NCI-H146 (cell line): ENCODE measurements around the gene TPRN.
A peak's percentile ranks its signal among the peaks of the same experiment; 100 is the strongest.
"Not testable (repeated sequence)": the region's sequence is repeated elsewhere in the genome, so short reads cannot be mapped to it uniquely, and the experiment has no call there.

Source experiments
- DNase-seq: peaks from one replicate; lab custom pipeline; 2025; lab: John Stamatoyannopoulos, UW

Gene TPRN

DNA sequence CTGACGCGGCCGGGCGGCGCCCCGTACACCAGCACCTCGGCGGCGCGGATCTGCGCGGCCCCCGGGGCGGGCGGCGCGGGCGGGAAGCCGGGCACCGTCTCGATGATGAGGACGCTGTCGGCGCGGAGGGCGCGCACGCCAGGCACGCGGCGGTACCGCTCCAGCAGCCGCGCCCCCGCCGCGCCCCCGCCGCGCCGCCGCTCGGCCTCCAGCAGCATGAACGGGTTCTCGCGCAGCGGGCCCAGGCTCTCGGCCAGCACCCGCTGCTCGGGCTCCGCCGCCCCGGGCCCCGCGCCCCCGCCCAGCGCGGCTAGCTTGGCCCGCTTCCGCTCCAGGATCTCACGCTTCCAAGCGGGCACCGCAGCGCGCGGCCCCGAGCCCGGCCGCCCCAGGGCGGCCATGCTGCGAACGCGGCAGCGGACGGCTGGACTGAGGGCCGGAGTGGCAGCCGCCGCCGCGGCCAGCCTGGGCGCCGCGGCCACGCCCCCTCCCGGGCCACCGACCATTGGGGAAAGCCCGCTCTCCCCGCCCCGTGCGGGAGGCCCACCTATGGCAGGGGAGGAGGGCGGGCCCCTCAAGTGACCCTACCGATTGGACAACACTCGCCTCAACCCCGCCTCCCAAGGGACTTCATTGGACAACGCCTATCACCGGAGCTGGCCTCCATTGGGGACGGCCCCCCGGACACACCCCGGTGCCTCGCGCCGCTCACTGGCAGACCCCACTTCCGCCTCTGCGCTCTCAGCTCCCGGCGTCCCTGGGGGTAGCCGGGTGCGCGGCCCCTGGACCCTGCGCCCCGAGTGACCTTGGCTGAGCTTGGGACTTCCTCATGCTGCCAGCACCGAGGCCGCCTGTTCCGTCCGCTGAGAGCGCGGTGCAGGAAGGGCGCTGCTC, at the start of gene TPRN:
Gene TPRN (minus strand): TSS at position 431 of the 894 bp plus-strand sequence. CDS start 30 bp downstream, at position 401.
- peak; percentile 99 for DNase-seq

DNA sequence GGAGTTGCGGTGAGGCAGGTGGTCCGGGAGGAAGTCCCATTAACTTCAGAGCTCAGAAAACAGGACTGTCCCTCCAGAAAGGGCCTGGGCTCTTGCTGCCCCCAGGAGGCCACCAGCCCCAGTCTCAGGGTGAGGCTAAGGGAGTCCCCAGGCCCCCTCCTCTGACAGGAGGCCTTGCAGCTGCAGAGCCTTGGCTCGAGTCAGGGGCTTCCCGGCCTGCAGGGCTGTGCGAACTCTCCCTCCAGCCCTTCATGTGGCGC, 47.3 kb upstream of the TPRN start:
- no peak for DNase-seq

DNA sequence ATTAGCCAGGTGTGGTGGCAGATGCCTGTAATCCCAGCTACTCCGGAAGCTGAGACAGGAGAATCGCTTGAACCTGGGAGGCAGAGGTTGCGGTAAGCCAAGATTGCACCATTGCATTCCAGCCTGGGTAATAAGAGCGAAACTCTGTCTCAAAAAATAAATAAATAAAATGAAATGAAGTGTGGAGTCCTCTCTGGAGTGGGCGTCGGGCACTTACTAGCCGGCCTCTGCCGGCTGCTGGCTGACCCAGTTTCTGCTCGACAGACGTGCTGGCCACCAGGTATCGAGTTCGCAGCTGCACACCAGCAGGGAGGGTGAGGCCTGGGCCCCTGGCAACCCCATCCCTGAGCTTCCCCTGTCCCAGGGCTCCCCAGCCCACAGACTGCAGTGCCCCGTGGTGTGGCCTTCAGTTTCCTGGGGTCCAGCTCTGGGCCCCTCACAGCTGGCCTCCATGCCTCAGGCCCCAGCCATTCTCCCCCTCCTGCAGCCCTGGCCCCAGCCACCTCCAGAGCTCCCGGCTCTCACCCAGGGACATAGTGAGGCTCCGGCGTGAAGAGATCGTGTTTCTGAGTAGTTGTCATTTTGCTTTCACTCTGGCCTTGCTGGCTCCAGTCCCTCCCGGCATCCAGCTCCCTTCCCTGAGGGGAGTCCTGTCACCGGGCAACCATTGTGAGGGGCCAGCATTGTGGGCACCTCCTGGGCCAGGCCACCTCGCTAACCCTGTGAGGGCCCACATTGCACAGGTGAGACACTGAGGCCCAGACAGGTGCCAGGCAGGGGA, 46.8 kb upstream of the TPRN start:
- DNase-seq = no peak

GRCh38 chr9:137245450-137246421, 45.2 kb upstream of the TPRN start:
- peak; percentile 33 for DNase-seq

DNA sequence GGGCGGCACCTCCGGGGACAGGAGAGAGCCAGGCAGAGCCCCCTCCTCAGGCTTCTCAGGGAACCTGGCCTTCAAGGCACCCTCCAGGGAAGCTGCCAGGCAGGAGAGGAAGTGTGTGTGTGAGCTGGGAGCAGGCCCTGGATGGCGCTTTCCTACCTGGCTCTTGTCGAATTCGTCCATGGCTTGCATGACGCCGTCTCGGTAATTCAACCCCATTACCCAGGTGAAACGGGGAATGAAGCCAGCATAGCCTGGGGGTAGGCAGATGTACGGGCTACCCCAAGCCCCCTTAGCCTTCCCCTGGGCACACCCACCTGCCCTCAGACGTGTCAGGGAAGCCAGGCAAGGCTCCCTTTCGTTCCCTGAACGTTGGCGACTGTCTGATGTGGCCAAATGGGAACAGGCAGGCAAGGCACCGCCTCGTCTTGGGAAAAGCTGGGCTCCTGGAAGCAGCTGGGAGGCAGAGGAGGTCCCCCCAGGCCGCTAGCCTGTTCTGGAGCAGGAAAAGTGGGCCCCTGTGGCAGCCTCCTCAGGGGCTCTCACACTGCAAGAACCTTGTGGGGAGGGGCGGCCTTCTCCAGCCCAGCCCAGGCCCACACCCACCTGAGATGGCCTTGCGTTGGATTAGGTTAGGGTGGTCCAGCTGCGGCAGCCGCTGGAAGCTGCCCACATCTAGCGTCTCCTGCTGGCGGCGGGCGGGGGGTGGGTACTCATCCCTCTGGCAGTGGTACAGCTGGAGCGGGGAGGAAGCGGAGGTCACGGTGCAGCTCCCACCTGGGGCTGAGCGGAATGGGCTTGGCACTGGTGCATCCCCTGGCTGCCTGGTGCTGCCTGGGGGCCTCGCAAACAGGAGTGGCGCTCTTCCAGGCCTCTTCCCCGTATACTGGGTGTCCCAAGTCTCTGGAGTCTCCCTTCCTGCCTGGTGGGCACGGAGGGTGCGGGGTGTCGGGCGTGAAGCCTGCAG, 44.2 kb upstream of the TPRN start:
- DNase-seq = no peak

DNA sequence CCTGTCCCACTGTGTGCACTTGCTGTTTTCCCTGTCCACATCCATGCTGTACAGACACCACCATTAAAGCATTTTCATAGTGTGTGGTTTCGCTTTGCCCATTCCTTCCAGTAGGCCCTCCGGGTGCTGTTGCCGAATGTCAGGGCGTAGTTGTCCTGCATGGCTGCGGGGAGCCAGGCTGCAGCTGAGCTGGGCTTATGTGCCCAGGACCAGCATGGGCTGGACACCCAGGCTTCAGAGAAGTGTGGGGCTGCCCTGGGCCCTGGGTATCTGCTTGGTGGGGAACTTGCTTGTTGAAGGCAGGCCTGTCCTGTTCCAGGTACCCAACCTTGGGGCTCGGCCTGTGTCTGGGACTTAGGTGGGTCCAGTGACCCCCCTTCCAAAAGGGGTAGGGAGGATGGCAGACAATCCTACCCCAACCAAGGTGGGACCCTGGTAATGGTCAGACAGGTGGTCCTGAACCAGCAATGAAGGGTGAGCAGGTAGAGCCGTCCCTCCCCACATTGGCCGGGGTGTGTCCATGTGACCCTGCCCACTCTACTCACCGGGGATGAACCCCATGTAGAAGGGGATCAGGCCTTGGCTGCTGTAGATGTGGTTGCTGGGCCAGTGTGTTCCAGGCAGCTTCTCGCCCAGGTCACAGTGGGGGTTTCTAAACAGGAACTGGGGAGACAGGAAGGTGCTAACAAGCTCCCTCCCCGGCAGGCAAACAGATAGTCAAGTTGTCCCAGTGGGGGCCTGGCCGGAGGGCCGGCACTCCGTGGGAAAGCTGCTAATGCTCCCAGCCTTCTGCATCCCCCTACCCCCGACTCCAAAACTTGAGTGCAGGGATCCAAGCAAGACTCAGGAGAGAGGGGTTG, 43.3 kb upstream of the TPRN start:
- no peak for DNase-seq

DNA sequence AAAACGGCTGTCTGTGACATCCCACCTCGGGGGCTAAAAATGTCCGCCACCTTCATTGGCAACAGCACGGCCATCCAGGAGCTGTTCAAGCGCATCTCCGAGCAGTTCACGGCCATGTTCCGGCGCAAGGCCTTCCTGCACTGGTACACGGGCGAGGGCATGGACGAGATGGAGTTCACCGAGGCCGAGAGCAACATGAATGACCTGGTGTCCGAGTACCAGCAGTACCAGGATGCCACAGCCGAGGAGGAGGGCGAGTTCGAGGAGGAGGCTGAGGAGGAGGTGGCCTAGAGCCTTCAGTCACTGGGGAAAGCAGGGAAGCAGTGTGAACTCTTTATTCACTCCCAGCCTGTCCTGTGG, 42.7 kb upstream of the TPRN start:
- DNase-seq = not testable (repeated sequence)

DNA sequence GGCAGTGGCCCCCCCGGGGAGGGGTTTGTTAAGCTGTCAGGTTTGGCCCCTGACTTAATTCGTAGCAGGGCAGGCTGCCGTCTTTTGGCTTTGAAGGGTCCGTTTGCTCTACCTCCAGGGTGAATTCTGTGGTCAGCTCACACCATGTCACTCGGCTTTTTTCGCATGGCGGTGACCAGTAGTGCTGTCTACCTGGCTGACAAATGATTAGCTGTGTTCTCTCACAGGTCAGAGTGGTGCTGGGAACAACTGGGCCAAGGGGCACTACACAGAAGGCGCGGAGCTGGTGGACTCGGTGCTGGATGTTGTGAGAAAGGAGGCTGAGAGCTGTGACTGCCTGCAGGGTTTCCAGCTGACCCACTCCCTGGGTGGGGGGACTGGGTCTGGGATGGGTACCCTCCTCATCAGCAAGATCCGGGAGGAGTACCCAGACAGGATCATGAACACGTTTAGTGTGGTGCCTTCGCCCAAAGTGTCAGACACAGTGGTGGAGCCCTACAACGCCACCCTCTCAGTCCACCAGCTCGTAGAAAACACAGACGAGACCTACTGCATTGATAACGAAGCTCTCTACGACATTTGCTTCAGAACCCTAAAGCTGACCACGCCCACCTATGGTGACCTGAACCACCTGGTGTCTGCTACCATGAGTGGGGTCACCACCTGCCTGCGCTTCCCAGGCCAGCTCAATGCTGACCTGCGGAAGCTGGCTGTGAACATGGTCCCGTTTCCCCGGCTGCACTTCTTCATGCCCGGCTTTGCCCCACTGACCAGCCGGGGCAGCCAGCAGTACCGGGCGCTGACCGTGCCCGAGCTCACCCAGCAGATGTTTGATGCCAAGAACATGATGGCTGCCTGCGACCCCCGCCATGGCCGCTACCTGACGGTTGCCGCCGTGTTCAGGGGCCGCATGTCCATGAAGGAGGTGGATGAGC, 42.0 kb upstream of the TPRN start:
- no peak for DNase-seq

DNA sequence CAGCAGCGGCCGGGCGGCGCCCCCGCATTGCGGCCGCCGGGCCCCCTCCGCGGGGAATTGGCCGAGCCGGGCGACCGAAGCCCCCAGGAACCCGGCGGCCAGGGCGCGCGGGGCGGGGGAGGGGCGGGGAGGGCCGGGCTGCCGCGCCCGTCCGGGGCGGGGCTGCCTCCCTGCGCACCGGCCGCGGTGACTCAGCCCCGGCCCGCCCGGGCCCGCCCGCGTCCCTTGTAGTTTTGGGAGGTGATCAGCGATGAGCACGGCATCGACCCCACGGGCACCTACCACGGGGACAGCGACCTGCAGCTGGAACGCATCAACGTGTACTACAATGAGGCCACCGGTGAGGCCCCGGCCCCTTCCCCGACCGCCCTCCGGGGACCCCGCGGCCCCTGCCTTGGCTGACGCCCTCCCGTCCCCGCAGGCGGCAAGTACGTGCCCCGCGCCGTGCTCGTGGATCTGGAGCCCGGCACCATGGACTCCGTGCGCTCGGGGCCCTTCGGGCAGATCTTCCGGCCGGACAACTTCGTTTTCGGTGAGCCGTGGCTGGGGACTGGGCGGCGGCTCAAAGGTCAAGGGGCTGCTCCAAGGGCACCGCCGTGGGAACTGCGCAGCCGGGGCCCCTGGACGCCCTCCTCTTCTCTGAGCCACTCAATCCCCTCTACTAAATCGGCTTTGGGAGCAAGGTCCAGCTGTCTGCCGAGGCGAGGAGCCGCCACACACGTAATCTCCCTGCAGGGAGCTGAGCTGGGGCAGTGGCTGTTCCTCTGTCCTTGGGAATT, 41.1 kb upstream of the TPRN start:
- DNase-seq = peak; percentile 38

- peak; percentile 99 for DNase-seq
Observed at GRCh38 chr9:137240841-137241489, 40.4 kb upstream of the TPRN start, which contains the start of gene TUBB4B. TUBB4B (plus strand) TSS chr9:137241287; CDS start chr9:137241361, 74 bp downstream.

DNA sequence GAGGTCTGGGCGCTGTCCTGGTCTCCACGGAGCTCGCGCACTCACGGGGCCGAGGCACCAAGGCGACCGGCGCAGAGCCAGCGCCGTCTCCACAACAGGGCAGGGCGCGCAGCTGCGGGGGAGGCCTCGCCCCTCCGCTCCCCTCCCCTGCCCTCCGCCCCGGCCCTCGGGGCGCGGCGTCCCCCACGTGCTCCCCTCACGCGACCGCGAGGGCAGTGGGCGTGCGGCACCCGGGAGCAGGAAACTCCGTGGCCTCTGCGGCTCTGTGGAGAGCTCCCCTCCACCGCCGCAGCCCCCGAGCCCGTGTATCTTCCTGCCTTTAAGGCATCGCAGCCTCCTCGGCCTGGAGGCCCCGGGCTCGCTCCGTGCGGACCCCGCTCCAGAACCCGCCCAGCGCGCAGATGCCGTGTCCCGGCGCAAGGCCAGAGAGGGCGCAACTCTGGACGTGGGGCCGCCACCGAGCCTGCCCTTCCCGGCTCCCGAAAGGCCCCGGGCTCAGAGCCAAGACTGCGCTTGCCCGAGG, 39.8 kb upstream of the TPRN start:
- DNase-seq = peak; percentile 69

DNA sequence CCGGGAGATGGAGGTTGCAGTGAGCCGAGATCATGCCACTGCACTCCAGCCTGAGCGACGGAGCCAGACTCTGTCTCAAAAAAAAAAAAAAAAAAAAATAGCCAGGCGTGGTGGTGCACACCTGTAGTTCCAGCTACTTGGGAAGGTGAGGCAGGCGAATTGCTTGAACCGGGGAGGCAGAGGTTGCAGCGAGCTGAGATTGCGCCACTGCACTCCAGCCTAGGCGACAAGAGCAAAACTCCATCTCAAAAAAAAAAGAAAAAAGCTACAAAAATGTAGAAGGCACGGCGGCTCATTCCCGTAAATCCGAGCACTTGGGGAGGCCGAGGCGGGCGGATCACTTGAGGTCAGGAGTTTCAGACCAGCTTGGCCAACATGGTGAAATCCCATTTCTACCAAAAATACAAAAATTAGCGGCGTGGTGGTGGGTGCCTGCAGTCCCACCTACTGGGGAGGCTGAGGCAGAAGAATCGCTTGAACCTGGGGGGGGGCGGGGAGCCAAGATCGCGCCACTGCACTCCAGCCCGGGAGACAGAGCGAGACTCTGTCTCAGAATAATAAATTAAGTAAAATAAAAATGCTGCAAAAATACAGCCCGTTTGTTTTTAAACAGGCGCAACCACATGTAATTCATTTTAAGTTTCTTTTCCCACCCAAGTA, 39.1 kb upstream of the TPRN start:
- not testable (repeated sequence) for DNase-seq

DNA sequence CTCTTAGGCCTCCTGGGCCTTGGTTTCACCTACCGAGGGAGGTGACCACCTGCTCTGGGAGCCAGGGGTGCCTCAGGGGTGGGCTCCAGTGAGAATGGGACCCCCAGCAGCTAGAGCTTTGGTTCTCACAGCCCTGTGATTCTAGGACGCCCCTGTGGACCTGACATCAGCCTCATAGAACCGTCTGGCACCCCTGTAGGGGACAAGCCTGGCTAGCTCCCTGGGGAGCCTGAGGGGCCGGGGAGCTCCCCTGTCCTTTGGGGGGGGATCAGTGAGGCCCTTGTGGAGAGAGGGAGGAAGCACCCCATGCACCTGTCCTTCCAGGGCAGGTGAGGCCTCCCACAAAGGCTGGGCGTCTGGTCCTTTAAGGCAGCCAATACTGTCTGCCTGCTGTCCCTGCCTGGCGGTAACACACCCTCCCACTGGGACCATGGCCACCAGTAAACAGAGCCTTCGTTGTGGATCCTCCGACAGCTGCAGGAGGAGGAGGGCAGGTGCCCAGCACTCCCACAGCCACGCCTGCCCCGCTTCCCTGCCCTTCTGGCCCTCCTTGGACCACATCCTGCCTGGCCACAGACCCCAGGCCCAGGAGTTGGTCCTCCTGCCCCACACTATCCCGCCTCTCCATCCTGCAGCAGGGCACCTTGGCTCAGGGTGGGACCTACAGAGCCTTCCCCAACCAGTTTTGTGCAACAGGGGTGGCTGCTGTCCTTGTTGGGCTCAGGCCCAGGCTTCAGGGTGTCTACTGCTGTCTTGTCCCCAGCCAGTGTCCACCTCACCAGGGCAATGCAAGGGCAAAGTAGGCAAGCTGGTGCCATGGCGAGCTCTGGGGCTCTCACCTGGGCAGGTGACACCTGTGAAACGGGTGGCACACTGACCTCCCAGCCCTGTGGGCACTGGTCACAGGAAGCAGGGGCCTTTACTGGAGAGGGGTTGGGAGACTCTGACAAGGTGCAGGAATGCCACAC, 37.5 kb upstream of the TPRN start:
- peak; percentile 88 for DNase-seq

DNA sequence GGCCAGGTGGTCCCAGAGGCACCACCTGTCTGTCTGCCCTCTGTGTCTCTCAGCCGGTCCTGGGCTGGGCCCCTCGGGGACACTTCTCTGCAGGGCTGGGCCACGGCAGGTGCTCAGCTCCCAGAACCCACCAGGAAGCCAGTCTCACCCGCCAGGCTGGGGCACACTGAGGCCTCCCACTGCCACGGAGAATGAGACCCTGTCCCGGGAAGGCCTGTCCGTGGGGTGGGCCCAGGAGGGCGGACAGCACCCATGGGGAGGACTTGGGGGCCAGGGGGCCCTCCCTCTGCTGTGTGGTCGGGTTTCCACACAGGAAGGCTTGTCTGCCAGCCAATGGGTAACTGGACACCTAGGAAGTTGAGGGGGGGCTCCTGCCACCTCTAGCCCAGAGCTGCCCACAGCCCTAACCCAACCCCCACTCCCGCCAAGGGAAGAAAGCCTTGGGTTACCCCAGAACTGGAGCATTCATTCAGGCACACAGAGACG, 36.4 kb upstream of the TPRN start:
- DNase-seq = peak; percentile 44

GRCh38 chr9:137236238-137236935, 35.8 kb upstream of the TPRN start:
- peak; percentile 86 for DNase-seq
